8988T (cell line): ENCODE data around the gene FAM13A.
"Not testable (repeated sequence)": the region's sequence is repeated elsewhere in the genome, so short reads cannot be mapped to it uniquely, and the experiment has no call there.

Source experiments
- DNase-seq: peaks from one replicate; pipeline ENCODE4 v3.0.0; 2011

Gene FAM13A

DNA sequence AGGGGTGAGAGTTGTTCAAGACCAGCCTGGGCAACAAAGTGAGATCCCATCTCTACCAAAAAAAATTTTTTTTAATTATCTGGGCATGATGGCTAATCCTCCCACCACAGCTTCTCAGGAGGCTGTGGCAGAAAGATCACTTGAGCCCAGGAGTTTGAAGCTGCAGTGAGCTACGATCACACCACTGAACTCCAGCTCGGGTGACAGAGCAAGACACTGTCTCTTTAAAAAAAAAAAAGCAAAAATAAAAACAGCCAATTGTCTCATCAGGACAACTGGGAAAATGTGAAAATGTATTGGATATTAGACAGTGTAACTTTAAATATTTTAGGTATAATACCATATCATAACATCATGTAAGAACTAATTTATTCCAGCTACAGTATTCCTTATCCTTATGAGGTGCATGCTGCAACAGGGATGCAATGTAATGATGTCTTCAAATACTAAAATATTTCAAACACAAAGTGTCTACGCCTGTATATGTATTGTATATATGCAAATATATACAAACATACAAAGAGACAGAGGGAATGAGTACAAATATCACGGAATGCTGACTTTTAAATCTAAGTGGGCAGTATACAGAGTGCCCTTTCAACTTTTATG is 17.2 kb downstream of the FAM13A start:
- DNase-seq: no peak

DNA sequence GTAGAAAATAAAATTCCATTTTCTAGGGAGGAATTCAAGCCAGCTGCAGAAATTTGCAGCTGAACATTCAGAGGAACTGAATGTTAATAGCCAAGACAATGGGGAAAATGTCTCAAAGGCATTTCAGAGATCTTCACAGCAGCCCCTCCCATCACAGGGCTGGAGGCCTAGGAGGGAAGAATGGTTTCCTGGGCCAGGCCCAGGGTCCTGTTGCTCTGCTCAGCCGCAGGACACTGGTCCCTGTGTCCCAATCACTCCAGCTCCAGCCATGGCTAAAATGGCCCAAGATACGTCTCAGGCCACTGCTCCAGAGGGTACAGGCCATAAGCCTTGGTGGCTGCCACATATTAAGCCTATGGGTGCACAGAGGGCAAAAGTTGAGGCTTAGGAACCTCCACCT is 20.4 kb downstream of the FAM13A start:
- no peak for DNase-seq

DNA sequence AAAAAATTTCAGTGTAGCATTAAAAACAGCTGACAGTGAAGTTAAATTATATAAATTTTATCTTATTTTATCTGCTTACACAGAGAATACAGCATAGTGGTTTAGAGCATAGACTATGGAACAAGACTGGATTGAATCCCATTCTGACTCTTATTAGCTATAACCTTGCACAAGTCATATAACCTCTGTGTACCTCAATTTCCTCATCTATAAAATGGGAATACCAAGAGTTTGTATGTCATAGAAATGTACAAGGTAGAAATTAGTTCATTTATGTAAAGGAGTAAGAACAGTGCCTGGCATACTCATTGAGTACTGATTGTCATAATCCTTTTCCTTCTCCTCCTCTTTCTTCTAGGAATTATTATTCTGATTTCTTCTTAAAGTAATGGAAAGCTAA is 25.7 kb downstream of the FAM13A start:
- DNase-seq: no peak

DNA sequence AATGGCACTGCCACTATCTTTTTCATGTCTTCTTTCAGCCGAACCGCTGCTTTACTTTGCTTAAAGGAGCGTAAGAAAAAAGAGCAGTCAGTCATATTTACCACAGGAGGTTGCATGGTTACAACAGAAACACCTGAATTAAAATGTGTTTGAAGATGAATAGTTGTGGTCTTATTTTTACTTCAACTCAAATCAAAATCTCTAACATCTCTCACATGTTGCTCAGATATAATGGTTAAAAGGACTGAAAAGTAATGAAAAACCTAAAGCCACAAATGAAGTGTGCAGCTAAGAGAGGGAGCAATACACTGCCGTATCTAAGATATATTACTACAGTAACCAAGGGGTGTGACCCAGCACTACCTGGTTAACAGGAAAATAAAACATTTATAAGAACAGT is 27.4 kb downstream of the FAM13A start:
- no peak for DNase-seq

DNA sequence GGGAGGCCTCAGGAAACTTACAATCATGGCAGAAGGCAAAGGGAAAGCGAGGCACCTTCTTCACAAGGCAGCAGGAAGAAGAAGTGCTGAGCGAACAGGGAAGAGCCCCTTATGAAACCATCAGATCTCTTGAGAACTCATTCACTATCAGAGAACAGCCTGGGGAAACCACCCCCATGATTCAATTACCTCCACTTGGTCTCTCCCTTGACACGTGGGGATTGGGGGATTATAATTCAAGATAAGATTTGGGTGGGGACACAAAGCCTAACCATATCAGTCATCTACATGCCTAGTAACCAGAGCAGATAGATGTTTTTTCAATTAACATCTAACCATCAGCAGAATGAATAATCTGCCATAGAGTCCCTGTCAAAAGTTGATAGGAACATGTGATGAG is 30.4 kb downstream of the FAM13A start:
- DNase-seq: no peak

DNA sequence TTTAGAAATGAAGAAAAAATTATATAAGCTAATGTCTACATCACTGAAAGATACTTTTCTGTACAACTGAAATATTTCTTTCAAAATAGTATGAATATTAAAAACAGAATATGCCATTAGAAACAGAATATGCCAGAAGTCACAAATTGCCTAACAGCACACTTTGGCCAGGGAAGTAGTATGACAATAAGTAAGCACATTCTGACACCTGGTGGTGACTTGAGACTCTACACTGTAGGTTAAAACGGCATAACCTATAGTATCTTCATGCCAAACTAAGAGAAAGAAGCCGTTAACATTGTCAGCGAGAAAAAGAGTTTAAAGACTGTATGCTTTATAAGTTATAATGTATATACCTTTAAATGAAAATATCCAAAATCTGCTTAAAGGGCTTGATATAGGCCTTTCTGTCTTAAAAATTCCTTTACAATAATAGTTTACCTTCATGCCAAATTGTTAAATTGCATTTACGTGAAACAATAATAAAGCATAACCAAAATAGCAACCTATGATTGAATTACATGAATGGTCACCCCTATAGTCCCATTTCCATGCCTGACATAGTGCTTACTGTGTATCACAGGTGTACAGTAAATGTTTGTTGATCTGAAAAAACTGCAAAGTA is 32.8 kb downstream of the FAM13A start:
- no peak for DNase-seq

DNA sequence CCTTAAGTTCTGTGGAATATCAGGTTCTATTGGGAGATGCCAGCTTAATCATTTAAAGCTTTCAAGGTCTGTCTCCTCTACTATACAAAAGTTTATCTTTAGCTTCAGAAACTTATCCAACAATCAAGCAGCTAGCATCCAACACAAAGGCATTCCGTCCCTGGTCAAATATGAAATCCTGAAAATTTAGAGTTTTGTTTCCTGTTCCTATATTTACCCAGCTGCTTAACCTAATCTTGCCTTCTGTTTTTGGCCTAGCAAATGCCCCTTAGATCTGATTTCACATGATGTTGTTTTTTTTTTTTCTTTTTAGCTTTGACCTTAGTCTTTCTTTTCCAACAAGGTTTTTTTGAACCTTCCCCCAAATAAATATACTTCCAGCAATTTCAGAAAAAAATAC is 33.8 kb downstream of the FAM13A start:
- no peak for DNase-seq

DNA sequence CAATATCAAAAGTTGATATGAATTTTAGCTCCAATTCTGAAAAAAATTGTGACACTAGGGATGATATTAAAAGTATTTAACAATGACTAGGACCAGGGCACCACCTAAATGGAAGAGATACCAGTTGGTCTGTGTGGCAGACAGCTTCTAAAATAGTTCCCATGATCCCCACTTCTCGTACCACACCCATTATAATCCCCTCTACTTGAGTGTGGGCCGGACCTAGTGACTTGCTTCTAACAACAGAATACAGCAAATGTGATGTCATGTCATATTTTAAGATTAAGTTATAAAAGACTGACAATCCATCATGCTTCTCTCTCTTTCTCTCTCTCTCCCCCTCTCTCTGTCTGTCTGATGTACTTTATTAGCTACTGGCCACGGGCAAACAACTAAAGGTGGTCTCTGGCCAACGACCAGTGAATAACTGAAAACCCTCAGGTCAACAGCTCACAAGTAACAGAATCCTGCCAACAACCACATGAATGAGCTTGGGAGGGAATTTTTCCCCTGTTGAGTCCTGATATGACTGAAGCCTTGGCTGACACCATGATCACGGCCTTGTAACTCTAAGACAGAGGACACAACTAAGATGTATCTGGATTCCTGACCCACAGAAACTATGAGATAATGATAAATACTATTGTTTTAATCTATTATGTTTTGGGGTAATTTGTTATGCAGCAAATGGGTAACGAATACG is 34.4 kb downstream of the FAM13A start:
- no peak for DNase-seq

DNA sequence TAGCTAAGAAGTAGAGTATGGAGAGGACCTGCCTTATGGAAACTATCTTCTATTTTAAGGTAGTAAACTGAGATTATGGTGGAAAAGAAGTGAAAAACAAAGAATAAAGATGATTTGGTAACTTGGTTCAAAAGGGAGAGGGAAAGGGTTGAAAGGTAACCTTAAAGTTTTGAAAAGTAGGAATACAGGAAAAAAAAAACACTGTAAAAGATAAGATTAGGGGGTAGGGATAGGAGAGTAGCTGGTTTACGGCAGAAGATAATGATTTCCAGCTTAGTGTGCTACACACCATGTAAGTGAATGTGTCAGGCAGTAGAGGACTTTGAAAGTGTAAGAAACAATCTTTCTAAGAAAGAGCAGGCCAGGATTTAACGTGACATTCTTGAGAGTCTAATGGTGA is 35.3 kb downstream of the FAM13A start:
- DNase-seq: no peak

DNA sequence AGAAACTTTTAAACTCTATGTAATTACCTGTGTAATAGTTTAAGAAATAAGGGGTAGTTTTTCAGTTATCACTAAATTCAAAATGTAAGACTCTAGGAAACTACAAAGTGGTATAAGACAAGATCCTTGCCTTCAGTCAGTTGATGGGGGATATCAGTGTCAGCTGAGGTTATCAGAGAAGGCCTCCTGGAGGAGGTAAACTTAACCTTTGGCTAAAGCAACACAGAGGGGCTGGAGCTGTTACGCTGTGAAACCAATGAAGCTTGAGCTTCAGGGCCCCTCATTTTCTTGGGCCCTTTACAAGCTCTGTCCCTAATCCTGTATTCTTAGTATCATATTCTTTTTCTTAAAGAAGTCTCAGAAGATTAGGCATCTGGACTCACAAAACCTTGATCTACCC is 35.9 kb downstream of the FAM13A start:
- no peak for DNase-seq

DNA sequence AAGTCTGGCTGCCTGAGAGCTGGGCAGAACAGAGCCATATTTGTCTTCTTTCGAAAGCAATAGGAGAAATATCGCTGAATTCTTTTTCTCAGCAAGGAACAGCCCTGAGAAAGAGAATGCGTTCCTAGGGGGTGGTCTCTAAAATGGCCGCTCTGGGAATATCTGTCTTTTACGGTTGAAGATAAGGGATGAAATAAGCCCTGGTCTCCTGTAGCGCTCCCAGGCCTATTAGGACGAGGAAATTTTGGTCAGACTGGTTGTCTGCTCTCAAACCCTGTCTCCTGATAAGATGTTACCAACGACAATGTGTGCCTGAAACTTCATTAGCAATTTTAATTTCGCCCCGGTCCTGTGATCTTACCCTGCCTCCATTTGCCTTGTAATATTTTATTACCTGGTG is 42.1 kb downstream of the FAM13A start:
- DNase-seq: not testable (repeated sequence)

DNA sequence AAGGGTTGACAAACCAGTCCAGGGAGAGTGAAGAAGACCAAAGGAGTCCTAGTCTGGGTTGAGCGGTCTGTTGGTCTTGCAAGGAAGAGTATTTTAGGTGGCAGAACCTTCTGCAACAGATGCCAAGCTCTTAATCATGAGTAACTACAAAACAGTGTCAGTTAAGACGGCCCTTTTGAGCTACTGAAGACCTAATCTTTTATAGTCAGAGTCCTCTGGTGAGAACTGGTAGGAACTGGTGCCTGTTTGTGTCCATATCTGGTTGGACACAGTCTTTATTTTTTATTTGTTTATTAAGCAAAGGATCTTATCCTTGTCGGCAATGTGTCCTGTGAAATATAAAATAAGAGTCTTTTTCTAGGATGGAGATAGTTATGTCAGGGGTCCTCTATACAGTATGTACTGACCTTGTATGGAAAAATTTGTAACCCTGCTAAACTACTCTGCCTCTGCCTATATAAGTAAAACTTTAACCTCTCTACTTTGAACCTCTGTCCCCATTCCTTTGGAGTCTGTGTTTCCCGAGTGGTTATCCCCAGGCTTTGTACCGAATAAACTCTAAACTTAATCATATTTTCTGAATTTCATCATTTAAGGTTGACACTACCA is 47.1 kb downstream of the FAM13A start:
- DNase-seq: no peak

DNA sequence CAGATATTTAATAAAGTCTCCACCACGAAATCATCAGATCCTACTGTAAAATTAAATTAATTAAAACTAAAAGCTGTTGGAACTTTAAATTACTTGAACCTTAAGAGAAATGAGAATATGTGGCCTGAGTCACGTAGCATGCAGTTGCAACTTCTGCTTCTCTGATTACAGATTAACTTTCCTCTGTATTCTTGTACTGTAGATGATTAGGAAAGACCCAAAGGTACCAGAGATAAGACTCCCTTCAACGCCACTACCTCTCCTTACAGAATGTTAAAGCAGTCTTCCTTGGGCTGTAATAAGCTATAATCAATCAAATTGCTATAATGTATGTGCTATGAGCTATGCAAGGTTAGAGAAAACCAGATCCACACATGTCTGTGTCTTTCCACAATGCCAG is 47.9 kb downstream of the FAM13A start:
- DNase-seq: no peak

DNA sequence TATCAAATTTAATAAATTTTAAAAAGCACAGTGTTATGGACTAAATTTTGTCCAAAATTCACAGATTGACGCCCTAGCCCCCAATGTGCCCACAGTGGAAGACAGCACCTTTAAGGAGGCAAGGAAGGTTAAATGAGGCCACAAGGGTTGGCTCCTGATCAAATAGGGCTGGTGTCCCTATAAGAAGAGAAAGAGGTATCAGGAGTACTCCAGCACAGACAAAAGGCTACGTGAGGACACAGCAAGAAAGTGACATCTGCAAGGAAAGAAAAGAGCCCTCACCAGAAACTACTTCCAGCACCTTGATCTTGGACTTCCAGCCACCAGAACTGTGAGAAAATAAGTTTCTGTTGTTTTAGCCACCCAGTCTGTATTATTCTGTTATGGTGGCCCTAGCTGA is 48.8 kb downstream of the FAM13A start:
- DNase-seq: no peak

DNA sequence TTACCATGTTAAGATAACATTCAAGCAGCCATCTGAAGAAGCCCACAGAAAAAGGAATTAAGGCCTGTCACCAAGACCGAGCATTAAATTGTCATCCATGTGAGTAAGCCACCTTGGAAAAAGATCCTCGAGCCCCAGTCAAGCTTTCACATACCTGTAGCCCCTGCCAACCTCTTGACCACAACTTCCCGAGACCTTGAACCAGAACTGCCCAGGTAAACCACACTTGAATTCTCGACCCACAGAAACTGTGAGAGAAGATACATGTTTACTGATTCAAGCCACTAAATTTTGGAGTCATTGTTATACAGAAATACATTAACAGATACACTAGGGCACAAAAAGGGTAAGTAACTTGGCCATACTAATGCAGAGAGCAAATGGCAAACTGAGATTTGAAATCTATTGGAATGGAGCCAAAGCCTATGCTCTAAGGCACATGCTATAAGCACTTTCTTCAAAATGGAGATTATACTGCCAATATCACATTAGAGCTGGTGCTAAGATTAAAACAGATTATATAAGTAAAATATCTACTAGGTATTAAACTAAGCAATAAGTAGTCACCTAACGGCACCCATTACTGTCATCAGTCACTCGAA is 49.5 kb downstream of the FAM13A start:
- DNase-seq: no peak

DNA sequence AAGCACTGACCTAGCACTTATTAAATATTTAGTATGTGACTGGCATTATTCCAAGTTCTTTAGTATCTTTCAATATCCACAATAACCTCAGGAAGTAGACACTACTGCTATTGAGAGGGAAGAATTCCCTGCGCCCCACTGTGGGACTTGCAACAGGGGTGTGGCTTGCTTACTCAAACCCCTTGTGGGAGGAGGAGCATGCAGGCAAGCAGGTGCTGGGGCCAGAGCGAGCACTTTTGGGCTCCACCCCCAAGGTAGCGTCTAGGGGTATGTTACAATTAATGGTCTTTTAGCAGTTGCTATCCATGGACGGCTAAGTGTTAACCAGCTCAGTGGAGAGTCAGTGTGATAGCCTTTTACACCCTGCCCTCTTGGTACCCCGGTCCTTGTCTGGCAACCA is 50.7 kb downstream of the FAM13A start:
- DNase-seq: no peak

DNA sequence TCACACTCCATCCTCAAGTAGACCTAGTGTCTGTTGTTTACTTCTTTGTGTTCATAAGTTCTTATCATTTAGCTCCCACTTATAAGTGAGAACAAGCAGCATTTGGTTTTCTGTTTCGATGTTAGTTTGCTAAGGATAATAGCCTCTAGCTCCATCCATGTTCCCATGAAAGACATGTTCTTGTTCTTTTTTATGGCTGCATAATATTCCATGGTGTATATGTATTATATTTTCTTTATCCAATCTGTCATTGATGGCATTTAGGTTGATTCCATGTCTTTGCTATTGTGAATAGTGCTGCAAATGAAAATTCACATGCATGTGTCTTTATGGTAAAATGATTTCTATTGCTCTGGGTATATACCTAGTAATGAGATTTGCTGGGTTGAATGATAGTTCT is 51.9 kb downstream of the FAM13A start:
- DNase-seq: not testable (repeated sequence)

DNA sequence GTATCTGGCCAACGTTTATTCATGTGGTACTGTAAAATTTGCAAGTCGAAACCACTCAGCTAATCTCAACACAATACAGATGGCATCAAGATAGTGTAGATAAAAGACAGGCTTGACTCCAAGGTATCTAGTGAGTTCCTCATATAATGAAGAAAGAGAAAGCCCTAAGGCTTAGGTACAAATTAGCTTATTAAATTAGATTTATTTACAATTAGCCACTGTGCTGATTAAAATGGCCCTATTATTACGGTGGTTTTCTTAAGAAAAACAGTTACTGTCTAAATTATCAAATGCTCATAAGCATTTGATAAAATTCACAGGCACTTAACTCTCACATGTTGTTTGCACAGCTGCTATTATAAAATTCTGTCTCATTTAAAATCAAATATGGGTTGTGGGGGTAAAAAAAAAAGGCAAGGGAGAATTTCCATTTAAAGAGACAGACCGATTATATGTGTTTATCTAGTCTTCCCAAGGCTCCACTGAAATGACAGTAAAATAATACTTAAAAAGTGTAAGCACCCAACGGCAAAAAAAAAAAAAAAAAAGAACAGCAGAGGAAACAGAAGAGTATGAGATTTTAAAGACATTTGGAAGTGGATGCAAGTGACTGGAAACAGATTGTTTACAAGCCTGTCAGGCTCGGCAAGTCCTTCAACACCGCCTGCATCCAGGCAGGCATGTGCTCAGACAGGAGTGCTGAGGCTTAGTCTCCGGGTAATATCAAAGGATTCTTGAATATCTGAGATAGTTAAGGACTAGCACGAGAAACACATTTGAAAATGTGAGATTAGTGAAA is 55.1 kb downstream of the FAM13A start:
- no peak for DNase-seq

DNA sequence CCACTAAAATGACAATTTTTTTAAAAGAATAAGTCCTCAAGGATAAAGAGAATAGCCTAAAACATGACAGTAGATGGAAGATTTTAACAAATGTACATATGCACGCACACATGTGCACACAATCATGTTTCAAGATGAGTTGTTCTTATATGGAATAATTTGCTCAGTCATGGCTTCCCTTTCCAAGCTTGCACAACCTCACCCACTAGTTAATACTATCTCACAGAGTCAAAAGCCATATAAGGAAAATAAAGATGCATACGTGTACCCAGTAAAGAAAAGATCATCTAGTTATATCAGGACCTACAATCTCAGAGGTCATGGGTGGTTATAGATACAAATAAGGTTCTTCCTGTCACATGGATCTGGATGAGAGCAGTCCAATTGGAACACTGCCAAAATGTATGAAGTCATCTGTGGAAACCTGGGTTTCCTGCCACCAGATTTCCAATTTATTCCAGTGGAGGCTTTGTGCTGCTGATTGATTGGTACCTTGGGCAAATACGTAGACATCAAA is 56.1 kb downstream of the FAM13A start:
- DNase-seq: no peak

DNA sequence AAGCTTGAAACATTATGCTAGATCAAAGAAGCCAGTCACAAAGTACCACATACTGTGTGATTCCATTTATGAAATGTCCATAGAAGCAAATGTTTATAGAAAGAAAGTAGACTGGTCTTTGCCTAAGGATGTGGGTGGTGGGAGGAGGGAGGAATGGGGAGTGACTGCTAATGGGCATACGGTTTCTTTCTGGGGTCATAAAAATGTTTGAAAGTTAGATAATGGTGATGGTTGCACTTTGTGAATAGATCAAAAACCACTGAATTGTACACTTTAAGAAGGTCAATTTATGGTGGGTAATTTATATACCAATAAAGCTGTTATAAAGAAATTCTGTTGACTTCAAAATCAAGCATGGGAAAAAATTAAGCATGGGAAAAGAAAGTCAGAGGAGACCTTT is 56.6 kb downstream of the FAM13A start:
- no peak for DNase-seq

DNA sequence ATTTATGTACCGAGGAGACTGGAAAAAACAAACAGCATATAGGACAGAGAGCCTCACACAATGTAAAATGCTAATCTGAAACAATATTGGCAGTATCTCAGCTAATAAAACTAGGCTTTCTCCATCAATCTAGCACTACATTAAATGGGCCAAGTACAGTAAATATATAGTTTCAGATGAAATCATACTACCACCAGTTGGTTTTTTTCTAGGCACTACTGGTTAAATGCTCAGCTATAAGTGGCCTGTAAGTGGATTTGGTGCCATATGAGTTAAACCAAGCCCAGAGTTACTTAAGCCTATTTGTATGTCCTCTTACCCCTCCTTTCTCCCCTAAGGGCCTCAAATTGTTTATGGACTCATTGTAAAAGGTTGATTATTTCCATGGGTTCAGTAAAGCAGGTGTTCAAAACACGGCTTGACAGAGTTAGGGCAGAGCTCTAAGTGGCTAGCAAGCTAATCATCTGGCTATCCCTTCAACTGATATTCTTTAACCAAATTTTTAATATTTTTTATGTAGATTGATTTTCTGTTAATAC is 57.5 kb downstream of the FAM13A start:
- DNase-seq: no peak

DNA sequence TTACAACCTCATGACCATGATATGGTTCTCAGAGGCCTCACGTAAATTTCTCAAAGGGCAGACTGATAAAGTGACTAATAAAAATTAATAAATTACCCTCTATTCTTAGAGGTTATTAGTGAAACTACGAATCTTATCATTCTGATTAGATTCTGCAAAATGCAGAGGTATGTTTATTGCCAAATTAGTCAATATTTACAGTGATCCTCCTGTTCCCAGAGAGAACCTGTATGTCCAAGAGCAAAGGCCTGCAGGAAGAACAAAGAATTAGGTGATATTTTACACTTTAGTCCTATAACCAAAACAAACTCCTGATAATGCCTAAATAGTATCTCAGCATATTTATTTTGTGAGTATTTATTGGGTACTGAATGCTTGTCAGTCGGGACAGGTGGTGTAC is 58.1 kb downstream of the FAM13A start:
- DNase-seq: no peak
